NCI-H128 (cell line): Measurements from ENCODE around the gene PSENEN.
A peak's percentile ranks its signal among the peaks of the same experiment; 100 is the strongest.

Experiments used
- DNase-seq: peaks from one replicate; lab custom pipeline; 2025; ENCODE audit not compliant: unreplicated experiment; lab: John Stamatoyannopoulos, UW

The PSENEN gene

GRCh38 chr19:35750167-35750566, 4.7 kb downstream of the PSENEN start:
- no peak for DNase-seq

GRCh38 chr19:35751839-35752745, 6.6 kb downstream of the PSENEN start:
- no peak for DNase-seq

GRCh38 chr19:35752746-35753350, 7.4 kb downstream of the PSENEN start:
- no peak for DNase-seq

GRCh38 chr19:35753634-35754369, 8.4 kb downstream of the PSENEN start:
- DNase-seq = no peak

- no peak for DNase-seq
Observed at GRCh38 chr19:35754370-35755130, 9.1 kb downstream of the PSENEN start.

GRCh38 chr19:35755131-35755549, 9.7 kb downstream of the PSENEN start:
- DNase-seq = no peak

- DNase-seq = no peak
Observed at GRCh38 chr19:35755550-35756376, 10.3 kb downstream of the PSENEN start.

GRCh38 chr19:35756377-35757230, 11.2 kb downstream of the PSENEN start, which contains the start of gene HSPB6:
HSPB6 (minus strand) TSS chr19:35757029; CDS start chr19:35757008, 21 bp downstream.
- DNase-seq = no peak

GRCh38 chr19:35757231-35757748, 11.8 kb downstream of the PSENEN start:
- peak; percentile 54 for DNase-seq

- peak; percentile 98 for DNase-seq
Observed at GRCh38 chr19:35757749-35758608, 12.5 kb downstream of the PSENEN start, which contains the start of gene PROSER3. PROSER3 (plus strand) TSS chr19:35758176; CDS start chr19:35758216, 40 bp downstream.

- DNase-seq = no peak
Observed at GRCh38 chr19:35759697-35760096, 14.2 kb downstream of the PSENEN start.

GRCh38 chr19:35760711-35761349, 15.4 kb downstream of the PSENEN start:
- DNase-seq = no peak

GRCh38 chr19:35764432-35765315, 19.2 kb downstream of the PSENEN start:
- DNase-seq = no peak

GRCh38 chr19:35766571-35767104, 21.2 kb downstream of the PSENEN start:
- no peak for DNase-seq

- DNase-seq = no peak
Observed at GRCh38 chr19:35767288-35768081, 22.0 kb downstream of the PSENEN start.
